ENCODE data around the gene PTPRE.

PTPRE gene

GRCh38 chr10:128047351-128047750 lies 140.4 kb downstream of the PTPRE start:
- peak; percentile 57 for DNase-seq

- DNase-seq: no peak
These were observed 141.3 kb downstream of the PTPRE start for GRCh38 chr10:128047991-128048818.

DNA sequence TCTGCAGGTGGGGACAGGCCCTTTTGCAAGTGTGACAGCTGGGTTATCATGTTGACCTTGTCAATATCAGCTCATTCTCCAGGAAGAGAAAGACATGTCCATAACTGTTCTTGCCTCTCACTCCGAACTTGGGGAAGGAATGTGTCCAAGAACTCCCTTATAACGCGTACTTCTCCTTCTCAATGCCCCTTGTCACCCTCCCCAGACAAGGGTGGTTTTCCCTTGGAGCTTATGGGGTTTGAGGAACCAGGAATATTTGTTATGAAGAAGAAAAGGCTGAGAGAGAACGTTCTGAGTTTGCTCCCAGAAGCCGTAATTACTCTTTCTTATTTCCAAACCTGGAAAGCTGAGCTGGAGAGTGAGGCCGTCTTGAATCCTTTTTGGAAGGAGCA lies 141.9 kb downstream of the PTPRE start:
- DNase-seq: no peak

DNA sequence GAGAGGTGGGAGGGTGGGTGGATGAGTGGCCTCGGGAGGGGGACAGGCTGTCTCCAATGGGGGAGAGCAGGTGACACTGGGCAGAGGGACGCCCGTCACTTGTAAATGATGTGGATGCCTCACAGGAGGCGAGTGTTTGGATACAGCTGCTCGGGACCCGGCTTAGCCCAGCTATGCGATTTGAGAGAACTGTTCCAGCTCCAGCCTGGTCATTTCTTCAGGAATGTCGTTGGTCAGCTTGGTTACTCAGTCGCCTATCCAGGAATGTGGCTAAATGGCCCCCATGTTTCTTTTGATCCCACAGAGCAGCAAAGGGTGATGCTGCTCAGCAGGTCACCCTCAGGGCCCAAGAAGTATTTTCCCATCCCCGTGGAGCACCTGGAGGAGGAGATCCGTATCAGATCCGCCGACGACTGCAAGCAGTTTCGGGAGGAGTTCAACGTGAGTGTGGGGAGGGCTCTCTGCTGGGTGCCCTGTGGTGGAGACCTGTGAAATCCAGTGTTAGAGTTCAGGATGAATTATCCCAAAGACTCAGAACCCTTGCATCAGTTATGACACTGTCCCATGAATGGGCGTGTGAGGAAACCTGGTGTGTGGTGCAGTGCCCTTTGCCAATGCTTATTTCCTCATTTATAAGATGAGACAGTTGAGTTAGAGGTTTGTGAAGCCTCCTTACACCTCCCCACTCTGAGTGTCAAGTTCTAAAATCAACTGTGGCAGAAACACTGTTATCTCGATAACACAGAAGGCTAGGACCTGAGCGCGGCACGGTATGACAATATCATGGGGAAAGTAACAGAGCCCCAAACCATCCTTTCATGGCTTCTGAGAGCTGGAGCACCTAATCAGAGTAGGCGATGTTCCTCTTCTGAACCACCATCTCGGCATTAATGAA lies 142.6 kb downstream of the PTPRE start:
- no peak for DNase-seq

DNA sequence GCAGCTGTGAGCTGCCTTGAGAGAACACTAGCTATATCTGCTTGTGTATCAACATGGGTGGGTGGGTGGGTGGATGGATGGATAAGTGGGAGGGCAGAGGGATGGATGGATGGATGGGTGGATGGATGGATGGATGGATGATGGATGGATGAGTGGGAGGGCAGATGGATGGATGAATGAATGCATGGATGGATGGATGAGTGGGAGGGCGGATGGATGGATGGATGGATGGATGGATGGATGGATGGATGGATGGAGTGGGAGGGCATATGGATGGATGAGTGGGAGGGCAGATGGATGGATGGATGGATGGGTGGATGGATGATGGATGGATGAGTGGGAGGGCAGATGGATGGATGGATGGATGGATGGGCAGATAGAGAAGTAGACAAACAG lies 143.2 kb downstream of the PTPRE start:
- no peak for DNase-seq

DNA sequence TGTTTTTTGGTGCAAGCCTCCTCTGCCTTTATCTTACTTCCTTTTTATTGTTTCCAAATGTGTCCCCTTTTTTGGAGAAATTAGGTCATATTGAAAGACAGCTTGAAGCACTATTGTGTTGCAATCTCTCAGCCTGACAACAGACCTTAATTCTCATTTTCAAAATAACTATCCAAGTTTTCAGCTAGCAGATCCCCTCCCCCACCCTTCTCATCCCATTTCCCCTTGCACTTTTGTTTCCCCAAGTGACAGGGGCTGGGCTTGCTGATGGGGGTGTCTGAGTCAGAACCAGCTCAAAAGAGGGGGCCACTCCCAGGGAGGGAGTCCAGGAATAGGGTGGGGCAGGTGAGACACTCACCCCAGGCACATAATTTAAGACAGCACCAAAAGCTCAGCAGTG lies 144.0 kb downstream of the PTPRE start:
- DNase-seq: no peak

DNA sequence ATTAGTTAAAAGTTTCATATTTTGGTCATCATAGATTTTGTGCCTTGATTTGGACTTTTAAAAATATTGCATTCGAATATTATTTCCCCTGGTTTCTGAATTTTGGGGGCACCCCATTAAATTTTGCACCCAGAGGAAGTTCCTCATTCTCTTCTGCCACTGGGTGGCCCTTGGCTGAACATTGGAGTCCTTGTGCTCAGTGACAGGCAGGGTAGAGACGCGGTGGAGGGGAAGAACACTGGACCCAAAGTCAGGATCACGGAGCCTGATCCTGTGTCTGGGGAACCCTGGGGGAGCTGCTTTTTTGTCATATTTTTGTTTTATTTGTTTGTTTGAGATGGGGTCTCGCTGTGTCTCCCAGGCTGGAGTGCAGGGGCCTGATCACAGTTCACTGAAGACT lies 144.6 kb downstream of the PTPRE start:
- no peak for DNase-seq

DNA sequence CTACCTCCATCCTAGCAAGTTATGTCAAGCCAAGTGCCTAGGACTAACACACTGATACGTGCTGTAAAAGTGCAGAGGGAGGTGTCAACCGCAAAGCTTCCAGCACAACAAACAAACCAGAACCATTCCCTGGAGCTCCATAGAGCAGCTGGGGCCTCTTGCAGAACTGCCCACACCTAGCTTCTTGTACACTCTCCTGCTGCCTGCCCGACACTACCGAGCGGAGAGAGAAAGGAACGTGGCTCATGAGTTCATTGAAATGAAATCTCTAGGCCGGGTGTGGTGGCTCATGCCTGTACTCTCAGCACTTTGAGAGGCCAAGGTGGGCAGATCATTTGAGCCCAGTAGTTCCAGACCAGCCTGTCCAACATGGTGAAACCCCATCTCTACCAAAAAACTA lies 145.8 kb downstream of the PTPRE start:
- no peak for DNase-seq

GRCh38 chr10:128053356-128053755 lies 146.5 kb downstream of the PTPRE start:
- DNase-seq: no peak

GRCh38 chr10:128054163-128054970 lies 147.5 kb downstream of the PTPRE start:
- no peak for DNase-seq

DNA sequence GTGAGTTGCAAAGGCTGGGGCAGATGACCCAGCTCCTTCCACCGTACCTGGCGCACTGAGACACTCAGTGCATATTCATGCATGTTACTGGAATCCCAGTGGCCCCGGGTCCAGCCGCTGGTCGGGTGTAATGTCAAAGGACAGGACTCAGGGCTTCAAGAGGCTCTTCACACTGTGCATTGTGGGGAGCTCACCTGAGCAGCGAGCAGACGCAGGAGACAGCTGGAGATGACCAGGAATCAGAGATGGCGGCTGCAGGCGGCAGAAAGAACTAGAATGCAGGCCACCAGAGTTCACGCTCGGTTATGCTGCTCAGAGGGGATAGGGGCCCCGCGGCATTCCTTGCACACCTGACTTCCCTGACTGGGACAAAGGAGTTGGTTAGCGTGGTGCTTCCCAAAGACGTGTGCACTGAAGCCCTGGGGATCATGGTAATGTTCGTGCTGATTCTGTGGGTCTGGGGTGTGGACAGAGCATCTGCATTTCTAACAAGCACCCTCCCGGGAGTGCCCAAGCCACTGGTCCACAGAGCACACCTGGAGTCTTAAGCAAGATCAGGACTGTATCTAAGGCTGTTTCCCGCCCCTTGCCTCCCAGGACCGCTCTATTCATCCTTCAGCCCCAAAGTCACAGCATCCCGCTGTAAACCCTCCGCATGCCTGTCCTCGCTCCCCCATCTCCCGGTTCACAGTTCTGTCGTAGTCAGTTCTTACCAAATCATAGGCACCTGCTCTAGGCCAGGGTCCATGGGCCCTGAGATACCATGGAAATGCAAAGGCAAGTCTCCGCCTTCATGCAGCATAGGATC lies 148.4 kb downstream of the PTPRE start:
- no peak for DNase-seq

DNA sequence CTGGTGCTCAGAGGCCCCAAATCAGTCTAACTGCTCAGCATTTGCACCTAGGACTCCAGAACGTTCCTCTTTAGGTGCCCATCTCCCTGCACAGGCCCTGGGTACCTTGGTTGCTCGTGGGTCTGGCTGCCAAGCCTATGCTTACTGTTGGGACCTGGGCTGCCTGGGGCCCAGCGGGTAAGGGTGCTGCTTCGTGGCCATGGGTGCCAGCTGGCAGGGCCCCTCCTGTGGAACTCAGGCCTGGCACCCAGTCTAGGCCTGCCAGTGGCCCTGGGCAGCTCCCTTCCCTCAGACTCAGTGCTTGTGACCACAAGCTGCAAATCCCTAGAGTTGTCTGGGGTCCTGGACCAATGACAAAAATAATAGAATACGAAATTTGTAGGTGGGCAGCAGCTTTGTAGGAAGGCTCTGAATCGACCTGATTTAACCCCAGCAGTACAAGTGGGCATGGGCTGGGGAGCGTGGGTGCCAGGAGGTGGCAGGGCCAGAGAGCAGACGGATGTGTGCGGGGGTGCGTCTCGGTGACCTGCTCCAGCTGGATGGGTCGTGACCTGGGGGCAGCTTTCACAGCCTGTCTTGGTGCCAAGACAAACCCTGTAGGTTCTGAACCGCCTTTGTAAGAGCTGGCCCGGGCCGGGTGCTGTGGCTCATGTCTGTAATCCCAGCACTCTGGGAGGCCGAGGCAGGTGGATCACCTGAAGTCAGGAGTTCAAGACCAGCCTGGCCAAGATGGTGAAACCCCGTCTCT lies 149.6 kb downstream of the PTPRE start:
- no peak for DNase-seq

DNA sequence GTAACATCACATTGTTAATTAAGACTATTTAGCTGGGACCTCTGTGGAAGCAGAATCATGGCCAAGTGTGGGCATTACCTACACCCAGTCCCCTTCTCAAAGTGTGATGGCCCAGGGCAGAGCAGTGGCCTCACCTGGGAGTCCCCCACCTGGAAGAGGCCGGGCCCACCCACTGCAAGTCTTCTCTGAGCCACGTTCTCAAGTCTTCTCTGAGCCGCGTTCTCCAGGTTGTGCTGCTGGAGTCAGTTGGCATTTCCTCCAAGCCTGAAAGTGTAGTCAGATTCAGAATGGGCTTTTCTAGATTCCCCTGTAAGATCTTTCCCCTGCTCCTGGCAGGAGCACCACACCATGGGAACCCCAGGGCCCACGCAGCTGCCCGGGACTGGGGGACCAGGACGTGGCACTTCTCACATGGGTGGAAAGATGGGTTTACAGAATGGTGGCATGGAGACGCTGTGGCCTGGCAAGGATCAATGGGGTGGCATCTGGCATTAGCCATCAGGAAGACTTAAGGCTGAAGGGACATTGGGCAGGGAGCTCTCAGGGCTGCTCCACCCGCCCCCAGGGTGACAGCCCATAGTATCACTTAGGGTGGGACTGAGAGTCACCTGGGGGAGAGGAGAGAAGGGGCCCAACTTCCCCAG lies 151.3 kb downstream of the PTPRE start:
- no peak for DNase-seq

DNA sequence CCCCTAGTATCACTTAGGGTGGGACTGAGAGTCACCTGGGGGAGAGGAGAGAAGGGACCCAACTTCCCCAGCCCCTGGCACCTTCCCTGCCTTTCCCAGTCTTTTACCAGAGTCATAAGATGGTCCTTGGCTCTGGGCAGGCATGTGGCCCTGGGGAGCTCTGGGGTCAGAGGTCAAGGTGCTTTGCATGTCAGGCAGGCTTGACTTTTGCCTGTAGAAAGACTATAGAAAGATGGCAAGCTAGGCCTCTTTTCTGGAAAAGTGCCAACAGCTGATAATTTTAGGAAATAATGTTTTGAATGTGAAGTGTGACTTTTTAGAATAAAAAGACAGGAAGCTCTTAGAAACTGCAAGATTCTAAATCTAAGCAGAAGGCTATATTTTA lies 151.8 kb downstream of the PTPRE start:
- DNase-seq: no peak

GRCh38 chr10:128059266-128059981 lies 152.5 kb downstream of the PTPRE start:
- no peak for DNase-seq

GRCh38 chr10:128059982-128060293 lies 153.0 kb downstream of the PTPRE start:
- no peak for DNase-seq

GRCh38 chr10:128060341-128061250 lies 153.7 kb downstream of the PTPRE start:
- DNase-seq: no peak

DNA sequence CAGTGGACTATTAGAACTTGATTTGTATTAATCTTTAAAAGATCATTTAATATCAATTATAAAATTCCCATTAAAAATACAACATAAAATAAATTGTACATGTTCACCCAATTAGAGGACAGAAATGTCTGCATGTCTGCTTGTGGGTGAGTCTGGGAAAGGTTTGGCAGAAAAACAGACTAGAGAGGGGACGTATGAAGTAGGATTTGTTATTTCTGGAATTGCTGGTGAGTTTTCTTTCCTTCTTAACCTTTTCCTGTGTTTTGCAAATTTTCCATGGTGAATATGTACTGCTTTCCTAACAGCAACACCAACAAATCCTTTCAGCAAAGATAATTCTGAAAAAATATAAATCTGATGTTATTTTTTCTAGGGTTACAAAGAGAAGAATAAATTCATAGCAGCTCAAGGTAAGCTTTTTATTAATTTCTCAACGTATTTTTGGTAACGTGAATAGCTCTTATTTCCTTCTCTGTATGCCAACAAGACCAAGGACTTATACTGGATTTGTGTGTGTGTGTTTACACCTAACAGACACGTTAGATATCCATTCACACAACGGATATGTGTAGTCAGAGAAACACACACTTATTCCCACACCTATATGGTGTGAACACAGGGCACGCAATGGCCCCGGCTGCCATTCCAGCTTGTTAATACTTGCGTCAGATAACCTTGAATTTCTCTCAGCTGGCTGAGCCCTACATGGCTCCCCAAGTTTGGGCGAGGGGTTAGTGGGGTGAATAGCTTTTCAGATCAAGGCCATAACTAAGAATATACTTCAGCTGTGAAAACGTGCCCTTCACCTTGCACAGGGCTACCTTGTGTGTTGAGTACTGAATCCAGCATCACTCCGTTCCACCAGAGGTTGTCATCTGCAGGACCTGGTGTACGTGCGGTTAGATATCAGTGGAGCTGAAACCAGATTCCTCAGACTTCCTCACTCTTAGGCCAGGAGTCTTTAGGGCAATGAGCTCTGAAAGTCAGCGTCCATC lies 154.7 kb downstream of the PTPRE start:
- DNase-seq: no peak

All from right kidney (tissue), 1 donor.